H1 (cell line): ENCODE data around the gene DAZAP1. TPM values are rescaled to one million over a fixed set of nuclear protein-coding genes. Genes with fewer than 3 reads are reported as not detected.

Source experiments
- CTCF ChIA-PET: fragments of 300-600 bp; sonication (Branson Sonifier 250); formaldehyde crosslinking; loops from one replicate; lab custom pipeline; 2021; ENCODE audit not compliant: partially characterized antibody; lab: Charles Lee
- POLR2A ChIA-PET: fragments of 300-600 bp; sonication (Branson Sonifier 250); formaldehyde crosslinking; loops from one replicate; lab custom pipeline; 2021; ENCODE audit warnings: inconsistent platforms; ENCODE audit not compliant: partially characterized antibody; lab: Charles Lee
- DNase-seq, 2 experiments: peaks; one replicate each; pipeline versions ENCODE4 v3.0.0 to v3.0.0-alpha.2; 2010 to 2022; ENCODE audit warnings: low spot score in 2 of 2, low read depth in 1 of 2, mixed read lengths in 1 of 2
- FAIRE-seq: peaks from 2 replicates; lab custom pipeline; 2011; peaks lifted over from hg19 to GRCh38; lab: Jason Lieb, UNC
- H2AFZ ChIP-seq: 2 replicates; pipeline ENCODE4 v1.8.1; 2012; ENCODE audit warnings: low read length, inconsistent platforms
- H2AK5ac ChIP-seq: 2 replicates; pipeline ENCODE4 v1.6.1; 2013; ENCODE audit warnings: low read depth, low read length
- H2BK120ac ChIP-seq: replicated peaks from 2 replicates; pipeline ENCODE3; 2013; ENCODE audit warnings: low read depth, low read length, inconsistent platforms
- H2BK12ac ChIP-seq: 2 replicates; pipeline ENCODE4 v1.6.1; 2013; ENCODE audit warnings: low read depth, low read length
- H2BK15ac ChIP-seq: 2 replicates; pipeline ENCODE4 v1.6.1; 2013; ENCODE audit warnings: low read length
- H2BK20ac ChIP-seq: 2 replicates; pipeline ENCODE4 v1.6.1; 2013; ENCODE audit warnings: low read length
- H2BK5ac ChIP-seq: 2 replicates; pipeline ENCODE4 v1.6.1; 2013; ENCODE audit warnings: low read depth, low read length
- H3K14ac ChIP-seq: 2 replicates; pipeline ENCODE4 v1.6.1; 2013; ENCODE audit warnings: inconsistent platforms; ENCODE audit not compliant: insufficient read length
- H3K18ac ChIP-seq: 2 replicates; pipeline ENCODE4 v1.6.1; 2013; ENCODE audit warnings: low read length; ENCODE audit errors: extremely low read depth
- H3K23ac ChIP-seq: 2 replicates; pipeline ENCODE4 v1.6.1; 2013; ENCODE audit warnings: inconsistent platforms; ENCODE audit not compliant: insufficient read length
- H3K23me2 ChIP-seq: 2 replicates; pipeline ENCODE4 v1.6.1; 2013; ENCODE audit warnings: low read depth, low read length
- H3K27ac ChIP-seq: 2 replicates; pipeline ENCODE4 v1.6.1; 2011; ENCODE audit warnings: low read depth, low read length, inconsistent platforms
- H3K27me3 ChIP-seq, 4 experiments: replicated peaks in 1 of 4; 1 replicate in 1 of 4; 2 replicates in 3 of 4; pipeline versions ENCODE4 v1.6.1 to v1.8.1; 2011 to 2013; ENCODE audit warnings: low read length in 3 of 4, mild to moderate bottlenecking in 3 of 4, inconsistent platforms in 2 of 4, mixed read lengths in 2 of 4, moderate library complexity in 1 of 4; ENCODE audit not compliant: control insufficient read depth in 3 of 4, insufficient read depth in 3 of 4; ENCODE audit errors: extremely low read depth in 1 of 4
- H3K36me3 ChIP-seq, 4 experiments: 2 replicates each; pipeline versions ENCODE4 v1.6.1 to v1.8.1; 2011 to 2013; ENCODE audit warnings: mild to moderate bottlenecking in 4 of 4, low read length in 3 of 4, moderate library complexity in 2 of 4, control low read depth in 1 of 4, inconsistent platforms in 1 of 4; ENCODE audit not compliant: insufficient read depth in 4 of 4, control insufficient read depth in 2 of 4
- H3K4ac ChIP-seq: replicated peaks from 2 replicates; pipeline ENCODE3; 2013; ENCODE audit warnings: low read length, low read depth, mixed read lengths, inconsistent platforms; ENCODE audit not compliant: insufficient read length
- H3K4me1 ChIP-seq, 4 experiments: replicated peaks in 1 of 4; 1 replicate in 1 of 4; 2 replicates in 3 of 4; pipeline versions ENCODE4 v1.6.1 to v1.8.1; 2011 to 2013; ENCODE audit warnings: low read length in 3 of 4, inconsistent platforms in 2 of 4, mixed read lengths in 1 of 4; ENCODE audit not compliant: insufficient read depth in 4 of 4, control insufficient read depth in 3 of 4
- H3K4me2 ChIP-seq, 2 experiments: 2 replicates each; pipeline versions ENCODE4 v1.6.1 to v1.8.1; 2011 to 2013; ENCODE audit warnings: low read depth in 2 of 2, low read length in 2 of 2, control low read depth in 1 of 2, inconsistent platforms in 1 of 2, mild to moderate bottlenecking in 1 of 2; ENCODE audit not compliant: insufficient read depth in 1 of 2
- H3K4me3 ChIP-seq, 4 experiments: fragments of 200-600, 300-600 bp in 1 of 4; sonication (generic), shearing (Covaris generic), sonication (Bioruptor Twin) in 1 of 4; 2 replicates each; pipeline versions ENCODE4 v1.5.1 to v1.8.1; 2011 to 2016; ENCODE audit warnings: low read length in 4 of 4, low read depth in 3 of 4, control low read depth in 2 of 4, inconsistent platforms in 2 of 4, mild to moderate bottlenecking in 2 of 4, mixed read lengths in 1 of 4, moderate library complexity in 1 of 4; ENCODE audit not compliant: insufficient read depth in 2 of 4; ENCODE audit errors: extremely low read depth in 1 of 4
- H3K56ac ChIP-seq: replicated peaks from 2 replicates; pipeline ENCODE3; 2013; ENCODE audit warnings: low read depth, mild to moderate bottlenecking, mixed read lengths, low read length, inconsistent platforms; ENCODE audit not compliant: insufficient read length
- H3K79me1 ChIP-seq: 2 replicates; pipeline ENCODE4 v1.6.1; 2013; ENCODE audit warnings: low read depth, low read length, control low read depth
- H3K79me2 ChIP-seq, 2 experiments: 2 replicates each; pipeline versions ENCODE4 v1.6.1 to v1.8.1; 2012 to 2013; ENCODE audit warnings: low read length in 2 of 2, mild to moderate bottlenecking in 2 of 2, inconsistent platforms in 1 of 2; ENCODE audit not compliant: insufficient read depth in 2 of 2, control insufficient read depth in 1 of 2
- H3K9ac ChIP-seq, 4 experiments: replicated peaks in 1 of 4; 1 replicate in 1 of 4; 2 replicates in 3 of 4; pipeline versions ENCODE4 v1.6.1 to v1.8.1; 2011 to 2013; ENCODE audit warnings: low read depth in 3 of 4, low read length in 3 of 4, control low read depth in 2 of 4, mild to moderate bottlenecking in 2 of 4, moderate library complexity in 2 of 4, inconsistent platforms in 1 of 4; ENCODE audit errors: extremely low read depth in 1 of 4
- H3K9me3 ChIP-seq, 2 experiments: 2 replicates each; pipeline versions ENCODE4 v1.6.1 to v1.8.1; 2012 to 2013; ENCODE audit warnings: mild to moderate bottlenecking in 2 of 2, moderate library complexity in 2 of 2, control low read depth in 1 of 2, inconsistent platforms in 1 of 2, low read depth in 1 of 2, low read length in 1 of 2, mixed read lengths in 1 of 2; ENCODE audit not compliant: insufficient read depth in 2 of 2
- H4K20me1 ChIP-seq, 2 experiments: replicated peaks in 1 of 2; 2 replicates each; pipeline versions ENCODE3 to v1.8.1; 2011 to 2013; ENCODE audit warnings: inconsistent platforms in 2 of 2, low read length in 2 of 2, mild to moderate bottlenecking in 1 of 2; ENCODE audit not compliant: insufficient read depth in 2 of 2, control insufficient read depth in 1 of 2
- H4K5ac ChIP-seq: 2 replicates; pipeline ENCODE4 v1.6.1; 2013; ENCODE audit warnings: low read length, low read depth, mixed read lengths, inconsistent platforms; ENCODE audit not compliant: insufficient read length
- H4K8ac ChIP-seq: 2 replicates; pipeline ENCODE4 v1.8.0; 2013; ENCODE audit warnings: mild to moderate bottlenecking, moderate library complexity, low read length, inconsistent platforms; ENCODE audit not compliant: insufficient read depth; ENCODE audit errors: extremely low read depth
- H4K91ac ChIP-seq: replicated peaks from 2 replicates; pipeline ENCODE3; 2013; ENCODE audit warnings: low read length, mixed read lengths, inconsistent platforms; ENCODE audit not compliant: insufficient read length
- CBX5 ChIP-seq: fragments of 300-800, 300-1000 bp; sonication (generic); IDR thresholded peaks from 2 replicates; pipeline ENCODE4 v1.7.1; 2016; ENCODE audit warnings: antibody characterized with exemption, low read length, low read depth
- CBX8 ChIP-seq: fragments of 300-800, 300-1000 bp; sonication (generic); IDR thresholded peaks from 2 replicates; pipeline ENCODE4 v1.7.1; 2016; ENCODE audit warnings: low read depth, low read length, borderline replicate concordance
- CHD1 ChIP-seq: IDR thresholded peaks from 2 replicates; pipeline ENCODE4 v1.6.1; 2012; ENCODE audit warnings: low read depth, low read length, improper control_type of control experiment
- CHD2 ChIP-seq: IDR thresholded peaks from 2 replicates; pipeline ENCODE4 v1.6.1; 2012; ENCODE audit warnings: low read length, improper control_type of control experiment
- GABPA ChIP-seq: IDR thresholded peaks from 2 replicates; pipeline ENCODE4 v1.6.1; 2011; ENCODE audit warnings: mild to moderate bottlenecking, low read length, moderate library complexity, borderline replicate concordance; ENCODE audit not compliant: insufficient read depth
- JUN ChIP-seq: IDR thresholded peaks from 2 replicates; pipeline ENCODE4 v1.6.1; 2011; ENCODE audit warnings: low read depth, mild to moderate bottlenecking, improper control_type of control experiment, low read length
- RXRA ChIP-seq: IDR thresholded peaks from 2 replicates; pipeline ENCODE4 v1.6.1; 2011; ENCODE audit warnings: low read depth, mild to moderate bottlenecking, low read length, moderate library complexity; ENCODE audit not compliant: insufficient read depth
- SP1 ChIP-seq: IDR thresholded peaks from 2 replicates; pipeline ENCODE4 v1.6.1; 2011; ENCODE audit warnings: low read depth, low read length
- SP2 ChIP-seq: IDR thresholded peaks from 2 replicates; pipeline ENCODE4 v1.6.1; 2012; ENCODE audit warnings: mild to moderate bottlenecking, low read length, inconsistent platforms
- SUZ12 ChIP-seq: fragments of 200-600 bp; sonication (generic); IDR thresholded peaks from 2 replicates; pipeline ENCODE4 v1.6.1; 2012; ENCODE audit warnings: mild to moderate bottlenecking, inconsistent platforms, low read length, moderate library complexity, mixed read lengths
- TAF1 ChIP-seq: IDR thresholded peaks from 2 replicates; pipeline ENCODE4 v1.6.1; 2011; ENCODE audit warnings: mild to moderate bottlenecking, low read depth, low read length
- YY1 ChIP-seq: IDR thresholded peaks from 2 replicates; pipeline ENCODE4 v1.6.1; 2011; ENCODE audit warnings: low read depth, mild to moderate bottlenecking, low read length
- ZNF274 ChIP-seq: IDR thresholded peaks from 2 replicates; pipeline ENCODE4 v1.7.0; 2012; ENCODE audit warnings: low read length, borderline replicate concordance; ENCODE audit errors: extremely low read depth
- WGBS, 2 experiments: shearing (Covaris generic) in 1 of 2; methylation state at CpG; one replicate each; pipeline versions ENCODE4 v1.1.6 to v1.1.7; 2013 to 2015; ENCODE audit warnings: low lambda C conversion rate in 2 of 2, mixed read lengths in 2 of 2, inconsistent platforms in 1 of 2, low coverage in 1 of 2, missing lambda C conversion rate in 1 of 2; ENCODE audit not compliant: insufficient replicate concordance in 2 of 2, insufficient coverage in 1 of 2, insufficient read length in 1 of 2; ENCODE audit errors: extremely low coverage in 1 of 2, missing lambda C conversion rate in 1 of 2; 5-methylcytosine and 5-hydroxymethylcytosine counted together
- polyA plus RNA-seq, 7 experiments: library from polyadenylated mRNA; depleted of rRNA in 3 of 7; stranded (reverse) in 5 of 7; unstranded in 2 of 7; fragments of >200 nt in 5 of 7; fragments of 200-250 nt in 2 of 7; gene quantifications; 1 replicate in 5 of 7; 2 replicates in 1 of 7; 4 replicates in 1 of 7; pipeline versions ENCODE4 v1.2.1 to v1.2.3, GENCODE V29; 2011 to 2013; ENCODE audit warnings: missing spikeins in 2 of 7, mixed read lengths in 2 of 7
- total RNA-seq: library from RNA; stranded (reverse); fragmentation: NEBNext Ultra II Directional; extraction: Animal tissue kit (Norgen Biotek cat#: 25700); gene quantifications from 2 replicates; pipeline ENCODE4 v1.2.1, GENCODE V29; 2021
- TF ChIP-seq, protein P1 (sequence below): IDR thresholded peaks from 2 replicates; pipeline ENCODE4 v1.6.1; 2011; ENCODE audit warnings: low read depth, mild to moderate bottlenecking, low read length; ENCODE audit not compliant: insufficient read depth

Gene DAZAP1
- total and polyA plus RNA-seq, 2 of the 8 experiments (the other 6 are each of a cell fraction or from before 2014, with no cell fraction given): 79.6 to 341 TPM

DNA sequence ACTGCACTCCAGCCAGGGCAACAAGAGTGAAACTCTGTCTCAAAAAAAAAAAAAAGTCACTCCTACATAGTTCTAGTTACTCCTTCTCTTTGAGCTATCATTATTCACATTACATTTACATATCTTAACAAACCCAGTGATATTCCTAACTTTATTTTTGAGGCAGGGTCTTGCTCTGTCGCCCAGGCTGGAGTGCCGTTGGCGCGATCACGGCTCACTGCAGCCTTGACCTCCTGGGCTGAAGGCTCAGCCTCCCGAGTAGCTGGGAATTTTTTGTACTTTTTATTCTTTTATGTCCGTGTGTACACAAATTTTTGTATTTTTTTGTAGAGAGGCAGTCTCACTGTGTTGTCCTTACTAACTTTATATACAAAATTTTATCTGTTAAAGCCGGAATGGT lies 30.2 kb downstream of the DAZAP1 start:
- ChIA-PET POLR2A (interaction anchor here (0.6 to 3.8 kb wide), 13 partner anchors 13 to 175 kb away, joined by 3 to 24 read pairs (median 3); no protein-coding TSS in a partner anchor), CTCF (interaction anchor here (0.6 to 2.0 kb wide), 4 partner anchors 11 to 67 kb away, joined by 3 to 8 read pairs (median 5); no protein-coding TSS in a partner anchor)
- Histone ChIP-seq H3K14ac (no peak overlapping the region), H3K4me2 (0 out of 4 replicates have a peak overlapping the region, but pooled peaks of 1 of the 2 experiments have one; percentile 30), H2BK5ac (no peak overlapping the region), H3K27me3 (no peaks in the 10 kb centered on the region), H2AK5ac (no peak overlapping the region), H2AFZ (no peak overlapping the region), H3K56ac (no peak overlapping the region), H2BK20ac (no peak overlapping the region), H4K5ac (no peak overlapping the region), H4K20me1 (peaks cover 26 to 31% of the 10 kb centered on the region in 2 experiments), H3K4me1 (peaks cover 0 to 5% (median 4%) of the 10 kb centered on the region in 4 experiments; a peak in 4 of 7 replicates), H3K79me1 (peaks cover 6% of the 10 kb centered on the region), H3K27ac (no peak overlapping the region), H3K4me3 (peak overlapping the region in 1 of 4 experiments; percentile 89; a peak in 1 of 8 replicates), H3K9me3 (no peaks in the 10 kb centered on the region), H3K79me2 (peaks cover 2 to 24% of the 10 kb centered on the region in 2 experiments; a peak in 3 of 4 replicates), H2BK120ac (no peak overlapping the region), H4K8ac (no peak overlapping the region), H3K4ac (no peak overlapping the region), H2BK15ac (no peak overlapping the region), H3K23ac (no peak overlapping the region), H4K91ac (no peak overlapping the region), H3K23me2 (peaks cover 3% of the 10 kb centered on the region; the same call in 1 of the 2 replicates), H3K36me3 (peaks cover 35 to 59% (median 45%) of the 10 kb centered on the region in 4 experiments), H2BK12ac (no peak overlapping the region), H3K9ac (no peak overlapping the region), H3K18ac (no peak overlapping the region)
- 86% methylated on average over 8 of the region's 8 CpGs; no CpG with 5 or more reads in 1 of the 2 experiments for WGBS, 2 experiments
- TF ChIP-seq GABPA (no peak), YY1 (no peak), CHD2 (no peak), JUN (no peak), SUZ12 (no peak), CBX5 (no peak), SP1 (no peak), CHD1 (no peak), SP2 (no peak), RXRA (no peak), ZNF274 (no peak), CBX8 (no peak), TAF1 (no peak)
- TF ChIP-seq, protein P1, sequence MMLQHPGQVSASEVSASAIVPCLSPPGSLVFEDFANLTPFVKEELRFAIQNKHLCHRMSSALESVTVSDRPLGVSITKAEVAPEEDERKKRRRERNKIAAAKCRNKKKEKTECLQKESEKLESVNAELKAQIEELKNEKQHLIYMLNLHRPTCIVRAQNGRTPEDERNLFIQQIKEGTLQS: no peak
- no peak for DNase-seq
- FAIRE-seq: no peak
